Left colon (tissue), 2 donors: ENCODE results near the gene A3GALT2. TPM values are rescaled to one million over a fixed set of nuclear protein-coding genes. Genes with fewer than 3 reads are reported as not detected.

Experiments used
- ATAC-seq: fragments of 200-7000 bp; cut with Tn5 transposase; one replicate; pipeline ENCODE4 v1.9.1; 2020; ENCODE audit warnings: mild to moderate bottlenecking, moderate library complexity
- DNase-seq, 2 donors: peaks; one replicate each; pipeline ENCODE4 v3.0.0-alpha.2; 2020
- intact Hi-C, 2 donors: fragments of 100-400 bp; cut with DNase I in 1 of 2; cut with micrococcal nuclease in 1 of 2; formaldehyde crosslinking; loops; one replicate each; pipeline versions ENCODE4 v1.11.2 to v1.14.0; 2022; cut with DNase I, micrococcal nuclease
- total RNA-seq, 2 donors: library from RNA; stranded (reverse); fragmentation: NEBNext Ultra II Directional; extraction: Animal tissue kit (Norgen Biotek cat#: 25700); gene quantifications; one replicate each; pipeline ENCODE4 v1.2.1, GENCODE V29; 2021
- donor health status: DM: no; HTN: no; CAD: no.
- donor health status: DM: yes; HTN: yes; CAD: no.

Gene A3GALT2
- total RNA-seq, 2 donors from 2014 or later, result not detected

GRCh38 chr1:33282791-33283190 lies 38.1 kb downstream of the A3GALT2 start:
- DNase-seq (no peak), ATAC-seq (no peak)
- intact Hi-C loops, result no loop called here

- DNase-seq (no peak), ATAC-seq (no peak)
- intact Hi-C loops, result no loop called here
These were observed 39.2 kb downstream of the A3GALT2 start for GRCh38 chr1:33281554-33282303.

DNA sequence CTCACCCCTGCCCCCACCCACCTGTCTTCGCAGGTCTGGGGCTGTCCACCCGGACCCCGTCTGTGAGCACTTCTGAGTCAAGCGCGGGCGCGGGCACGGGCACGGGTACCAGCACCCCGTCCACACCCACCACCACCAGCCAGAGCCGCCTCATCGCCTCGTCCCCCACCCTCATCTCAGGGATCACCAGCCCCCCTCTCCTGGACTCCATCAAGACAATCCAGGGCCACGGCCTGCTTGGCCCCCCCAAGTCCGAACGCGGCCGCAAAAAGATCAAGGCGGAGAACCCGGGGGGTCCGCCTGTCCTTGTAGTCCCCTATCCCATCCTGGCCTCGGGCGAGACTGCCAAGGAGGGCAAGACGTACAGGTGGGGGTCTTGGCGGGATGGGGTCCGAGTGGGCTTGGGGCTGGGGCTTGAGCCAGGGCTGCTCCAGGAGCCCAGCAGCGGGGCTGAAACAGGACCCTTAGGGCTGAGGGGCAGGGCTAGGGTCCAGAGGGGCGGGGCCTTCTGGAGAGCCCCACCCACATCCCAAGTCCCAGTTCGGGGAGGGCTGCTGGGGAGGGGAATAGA lies 40.7 kb downstream of the A3GALT2 start:
- no peak for ATAC-seq
- intact Hi-C loops, result no loop called here
- DNase-seq, result no peak

DNA sequence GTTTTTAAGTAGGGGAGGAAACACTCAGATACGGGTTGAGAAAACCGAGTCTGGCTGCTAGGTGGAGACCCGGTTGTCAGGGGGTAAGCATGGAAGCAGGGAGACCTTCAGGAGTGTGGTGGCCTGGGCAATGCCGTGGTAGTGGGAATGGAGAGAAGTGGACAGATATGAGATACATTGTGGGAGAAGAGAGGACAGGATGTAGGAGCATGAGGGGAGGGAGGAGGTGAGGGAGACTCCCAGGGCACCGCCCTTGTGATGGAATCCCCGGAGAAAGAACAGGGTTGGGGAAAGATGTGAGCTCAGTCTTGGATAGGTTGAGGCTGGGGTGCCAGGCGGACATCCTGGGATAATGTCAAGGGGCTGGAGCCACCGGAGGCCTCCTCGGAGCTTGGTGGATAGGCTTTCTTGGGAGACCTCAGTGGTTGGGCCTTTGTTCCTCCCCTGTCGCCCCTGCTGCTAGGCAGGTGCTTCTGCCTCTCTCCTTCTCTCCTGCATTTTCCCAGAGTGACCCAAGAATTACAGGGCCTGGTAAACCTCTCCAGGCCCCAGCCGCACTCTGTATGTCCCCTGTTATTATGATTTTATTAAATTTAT lies 43.3 kb downstream of the A3GALT2 start:
- ATAC-seq (no peak), DNase-seq (no peak)
- intact Hi-C loops, result no loop called here

GRCh38 chr1:33276573-33277298 lies 44.2 kb downstream of the A3GALT2 start:
- DNase-seq (peak in 1 of 2 donors; percentile 6), ATAC-seq (no peak)
- intact Hi-C loops, result no loop called here

DNA sequence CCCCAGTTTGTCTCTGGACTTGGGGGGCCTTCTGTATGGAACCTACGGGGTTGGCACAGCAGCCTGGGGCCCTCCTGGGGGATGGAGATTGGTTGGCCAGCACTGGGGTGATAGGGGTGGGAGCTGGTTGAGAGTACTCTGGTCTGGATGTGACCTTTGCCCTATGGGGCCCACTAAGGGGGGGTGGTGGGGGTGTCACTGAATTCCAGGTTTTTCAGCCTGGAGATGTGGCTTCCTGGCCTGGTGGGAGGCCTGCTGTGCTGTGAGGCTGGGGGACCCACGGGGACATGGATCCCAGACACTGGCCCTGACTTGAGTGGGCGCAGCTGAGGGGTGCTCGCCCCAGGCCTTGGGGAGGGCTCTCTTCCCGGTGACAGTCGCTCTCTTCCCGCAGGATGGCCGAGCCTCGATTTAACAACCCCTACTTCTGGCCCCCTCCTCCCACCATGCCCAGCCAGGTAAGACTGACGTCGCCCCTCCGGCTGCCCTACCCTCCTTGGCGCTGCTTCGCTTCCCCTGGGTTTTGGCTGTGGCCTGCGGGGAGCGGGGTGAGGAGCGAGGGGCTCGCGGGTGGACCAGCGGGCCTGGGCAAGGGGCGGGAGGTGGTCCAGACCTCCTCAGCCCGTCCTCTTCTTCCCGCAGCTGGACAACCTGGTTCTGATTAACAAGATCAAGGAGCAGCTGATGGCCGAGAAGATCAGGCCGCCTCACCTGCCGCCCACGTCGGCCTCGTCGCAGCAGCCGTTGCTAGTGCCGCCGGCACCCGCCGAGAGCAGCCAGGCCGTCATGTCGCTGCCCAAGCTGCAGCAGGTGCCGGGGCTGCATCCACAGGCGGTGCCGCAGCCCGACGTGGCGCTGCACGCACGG lies 45.0 kb downstream of the A3GALT2 start:
- peak in 1 of 2 donors; percentile 18 for DNase-seq
- intact Hi-C loops, result no loop called here

GRCh38 chr1:33275195-33275594 lies 45.7 kb downstream of the A3GALT2 start:
- intact Hi-C loops, result no loop called here
- peak in 1 of 2 donors; percentile 3 for DNase-seq
- ATAC-seq, result no peak

More for the DNA sequence above, 45.0 kb downstream of the A3GALT2 start:
- ATAC-seq, result no peak

GRCh38 chr1:33274446-33274845 lies 46.5 kb downstream of the A3GALT2 start:
- intact Hi-C loops, result no loop called here
- no peak for ATAC-seq
- no peak for DNase-seq

GRCh38 chr1:33273961-33274371 lies 46.9 kb downstream of the A3GALT2 start:
- ATAC-seq, result no peak
- DNase-seq, result peak in 1 of 2 donors; percentile 3
- intact Hi-C loops, result no loop called here

- DNase-seq (peak in 1 of 2 donors; percentile 9), ATAC-seq (no peak)
- intact Hi-C loops, result no loop called here
These were observed 47.5 kb downstream of the A3GALT2 start for GRCh38 chr1:33273406-33273805.

DNA sequence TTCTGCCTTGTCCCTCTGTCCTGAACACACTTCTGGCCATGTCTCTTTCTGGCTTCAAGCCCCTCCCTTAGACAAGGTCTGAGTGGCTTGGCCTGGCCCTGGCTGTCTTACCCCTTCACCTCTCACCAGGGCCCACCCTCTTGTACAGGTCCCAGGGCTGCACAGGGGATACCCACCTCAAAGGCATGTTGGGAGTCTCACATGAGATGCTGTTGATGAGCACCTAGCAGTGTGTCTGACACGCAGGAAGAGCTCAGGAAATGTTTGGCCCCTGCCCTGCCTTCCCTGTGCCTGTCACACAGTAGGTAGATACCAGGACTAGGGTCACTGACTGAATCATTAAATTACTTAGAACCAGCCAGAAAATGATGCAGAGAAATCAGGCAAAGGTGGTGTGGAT lies 48.0 kb downstream of the A3GALT2 start:
- ATAC-seq (no peak), DNase-seq (no peak)
- intact Hi-C loops, result no loop called here

DNA sequence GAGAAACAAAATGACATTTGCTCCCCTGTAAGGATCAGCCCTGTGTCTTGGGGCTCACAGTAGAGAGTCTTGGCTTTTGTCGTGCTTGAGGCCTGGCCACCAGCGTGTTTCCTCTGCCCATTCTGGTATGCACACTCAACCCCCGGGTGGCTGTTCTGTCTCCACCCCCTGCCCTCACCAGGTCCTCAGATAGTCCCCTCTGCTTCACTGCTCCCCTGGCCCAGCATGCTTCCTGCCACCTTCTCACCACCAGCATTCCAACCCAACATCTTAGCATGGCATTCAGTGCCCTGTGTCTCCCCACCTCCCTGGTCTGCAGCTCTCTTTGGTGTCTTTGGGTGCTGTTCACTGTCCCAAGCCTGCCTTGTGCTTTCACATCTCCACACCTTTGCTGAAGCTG lies 48.4 kb downstream of the A3GALT2 start:
- peak in 1 of 2 donors; percentile 20 for DNase-seq
- no peak for ATAC-seq
- intact Hi-C loops, result no loop called here

DNA sequence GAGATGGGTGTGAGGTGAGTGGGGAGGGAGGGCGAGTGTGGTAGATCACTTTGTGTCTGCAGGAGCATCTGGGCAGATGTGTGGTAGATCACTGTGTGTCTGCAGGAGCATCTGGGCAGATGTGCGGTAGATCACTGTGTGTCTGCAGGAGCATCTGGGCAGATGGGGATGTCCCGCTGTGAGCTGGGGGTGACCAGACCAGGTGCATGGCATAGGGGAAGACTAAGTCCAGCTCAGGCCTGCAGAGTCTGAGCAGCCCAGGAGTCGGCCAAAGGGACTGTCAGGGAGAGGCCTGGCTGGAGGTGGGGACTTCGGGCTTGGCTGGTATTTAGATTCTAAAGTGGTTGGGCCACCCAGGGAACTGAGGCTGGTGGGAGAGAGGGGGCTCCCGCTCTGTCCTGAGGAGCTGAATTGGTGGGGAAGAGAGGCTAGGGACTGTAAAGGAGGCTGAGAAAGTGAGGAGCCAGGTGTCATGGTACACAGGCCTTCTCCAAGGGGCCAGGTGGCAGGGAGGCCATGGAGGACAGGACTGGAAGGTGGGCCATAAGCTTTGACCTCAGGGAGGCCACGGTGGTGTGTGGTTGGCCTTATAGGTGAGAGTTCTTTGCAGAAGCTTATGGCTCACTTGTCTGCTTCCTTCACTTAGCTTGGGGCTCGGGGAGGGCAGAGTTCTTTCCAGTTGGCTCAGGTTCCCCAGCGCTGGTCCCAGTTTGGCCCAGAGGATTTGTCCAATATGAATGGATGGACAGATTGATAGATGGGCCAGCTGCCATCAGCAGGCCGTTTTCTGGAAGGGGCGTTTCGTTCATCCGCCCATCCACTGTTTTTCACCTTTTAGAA lies 49.0 kb downstream of the A3GALT2 start:
- ATAC-seq, result no peak
- DNase-seq, result peak in 1 of 2 donors; percentile 7
- intact Hi-C loops, result no loop called here

GRCh38 chr1:33270808-33271465 lies 50.0 kb downstream of the A3GALT2 start:
- ATAC-seq, result no peak
- no peak for DNase-seq
- intact Hi-C loops, result no loop called here

DNA sequence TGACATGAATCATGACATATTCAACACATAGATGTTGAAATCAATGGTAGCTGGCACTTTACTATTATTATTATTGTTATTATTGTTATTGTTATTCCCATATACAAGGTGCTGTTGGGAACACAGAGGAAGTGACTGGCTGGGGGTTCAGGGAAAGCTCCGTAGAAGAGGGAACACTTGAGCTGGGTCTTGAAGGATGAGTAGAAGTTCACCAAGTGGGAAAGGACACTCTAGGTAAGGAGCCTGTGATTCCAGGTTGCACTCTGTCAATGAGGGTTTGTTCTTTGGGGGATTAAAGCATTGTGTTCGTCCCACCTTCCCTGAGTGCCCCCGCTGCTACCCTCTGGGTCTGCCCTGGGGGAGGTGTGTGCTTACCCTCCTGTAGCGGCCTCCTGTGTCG lies 50.5 kb downstream of the A3GALT2 start:
- no peak for ATAC-seq
- intact Hi-C loops, result no loop called here
- no peak for DNase-seq

DNA sequence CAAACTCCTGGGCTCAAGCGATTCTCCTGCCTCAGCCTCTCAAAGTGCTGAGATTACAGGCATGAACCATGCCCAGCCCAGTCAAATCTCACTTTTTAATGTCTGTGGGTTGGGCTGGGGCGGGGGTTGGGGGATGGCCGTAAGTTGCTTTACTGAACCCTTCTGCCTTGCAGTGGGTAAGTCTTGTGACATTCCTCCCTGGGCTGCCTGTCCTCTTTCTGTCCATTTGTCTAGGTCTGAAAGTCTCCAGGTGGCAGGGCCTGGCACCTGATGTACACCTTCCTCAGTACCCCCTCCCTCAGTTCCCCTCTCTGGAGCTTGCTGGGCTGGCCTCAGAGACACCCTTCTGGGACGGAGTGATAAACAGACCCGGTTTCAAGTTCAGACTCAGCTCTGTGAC lies 51.3 kb downstream of the A3GALT2 start:
- no peak for DNase-seq
- ATAC-seq, result no peak
- intact Hi-C loops, result no loop called here

- intact Hi-C loops, result no loop called here
- ATAC-seq, result no peak
- no peak for DNase-seq
These were observed 51.8 kb downstream of the A3GALT2 start for GRCh38 chr1:33268927-33269610.
